DND-41 (cell line): Measurements from ENCODE around the gene NEUROD4.

Source experiments
- ATAC-seq: fragments of 200-7000 bp; cut with Tn5 transposase; 3 replicates; pipeline ENCODE4 v1.9.1; 2021; ENCODE audit warnings: low read depth; ENCODE audit not compliant: insufficient read depth
- DNase-seq: peaks from one replicate; pipeline ENCODE4 v3.0.0-alpha.2; 2020
- H2AFZ ChIP-seq: 2 replicates; pipeline ENCODE4 v1.6.0; 2012; ENCODE audit warnings: low read depth, low read length
- H3K27ac ChIP-seq: 2 replicates; pipeline ENCODE4 v1.5.1; 2012; ENCODE audit warnings: low read length, inconsistent platforms
- H3K27me3 ChIP-seq: fragments of 200-600 bp; sonication (generic); 2 replicates; pipeline ENCODE4 v1.6.0; 2012; ENCODE audit warnings: low read length, mild to moderate bottlenecking, inconsistent platforms; ENCODE audit not compliant: insufficient read depth, poor library complexity
- H3K36me3 ChIP-seq: 2 replicates; pipeline ENCODE4 v1.5.1; 2012; ENCODE audit warnings: low read length, inconsistent platforms; ENCODE audit not compliant: insufficient read depth
- H3K4me1 ChIP-seq: 2 replicates; pipeline ENCODE4 v1.5.1; 2012; ENCODE audit warnings: mild to moderate bottlenecking, low read length; ENCODE audit not compliant: insufficient read depth
- H3K4me2 ChIP-seq: 2 replicates; pipeline ENCODE4 v1.6.0; 2012; ENCODE audit warnings: mild to moderate bottlenecking, moderate library complexity, low read length, inconsistent platforms; ENCODE audit not compliant: insufficient read depth
- H3K4me3 ChIP-seq, 2 experiments: fragments of 200-600 bp in 1 of 2; shearing (Covaris generic) in 1 of 2; 2 replicates each; pipeline ENCODE4 v1.5.1; 2012 to 2016; ENCODE audit warnings: inconsistent platforms in 2 of 2, low read length in 2 of 2, mild to moderate bottlenecking in 2 of 2, low read depth in 1 of 2, moderate library complexity in 1 of 2
- H3K79me2 ChIP-seq: 2 replicates; pipeline ENCODE4 v1.6.0; 2012; ENCODE audit warnings: low read length, inconsistent platforms; ENCODE audit not compliant: insufficient read depth
- H3K9ac ChIP-seq: 2 replicates; pipeline ENCODE4 v1.6.0; 2012; ENCODE audit warnings: low read depth, mild to moderate bottlenecking, inconsistent platforms, low read length, moderate library complexity
- H3K9me3 ChIP-seq: 2 replicates; pipeline ENCODE4 v1.5.1; 2012; ENCODE audit warnings: low read length, moderate library complexity, mild to moderate bottlenecking, inconsistent platforms; ENCODE audit not compliant: insufficient read depth, severe bottlenecking
- H4K20me1 ChIP-seq: 2 replicates; pipeline ENCODE4 v1.6.0; 2012; ENCODE audit warnings: low read length; ENCODE audit not compliant: insufficient read depth
- EZH2 ChIP-seq: IDR thresholded peaks from 3 replicates; pipeline ENCODE4 v1.6.1; 2012; ENCODE audit warnings: borderline replicate concordance, low read depth, mild to moderate bottlenecking, moderate library complexity, low read length, inconsistent platforms; ENCODE audit not compliant: severe bottlenecking
- TF ChIP-seq, protein P1 (sequence below): IDR thresholded peaks from 2 replicates; pipeline ENCODE4 v1.5.1; 2012; ENCODE audit warnings: borderline replicate concordance, low read length, moderate library complexity, mild to moderate bottlenecking; ENCODE audit not compliant: poor library complexity, severe bottlenecking; ENCODE audit errors: extremely low read depth

Gene NEUROD4

DNA sequence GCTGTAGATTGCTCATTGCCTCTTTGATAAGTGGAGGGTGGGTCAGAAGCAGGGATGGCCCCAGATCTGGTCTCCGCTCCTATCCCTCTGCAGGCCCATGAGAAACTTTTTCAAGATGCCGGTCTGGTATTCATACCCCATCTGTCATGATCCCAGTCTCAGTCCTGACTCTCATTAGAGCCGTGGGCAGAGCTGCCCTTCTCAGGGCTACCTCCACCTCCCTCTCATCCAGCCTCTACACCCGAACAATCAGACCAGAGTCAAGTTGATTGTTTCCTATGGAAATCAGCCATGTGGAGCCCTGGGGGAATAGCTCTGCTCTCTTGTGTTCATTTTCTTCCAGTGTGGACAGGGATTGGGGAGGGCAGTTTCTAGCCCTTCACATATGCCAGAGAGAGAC is 45.8 kb downstream of the NEUROD4 start:
- Histone ChIP-seq H2AFZ (no peak overlapping the region), H4K20me1 (no peaks in the 10 kb centered on the region), H3K36me3 (no peaks in the 10 kb centered on the region), H3K9ac (no peak overlapping the region), H3K9me3 (no peaks in the 10 kb centered on the region), H3K4me1 (no peaks in the 10 kb centered on the region), H3K4me3 (no peak overlapping the region), H3K27ac (no peak overlapping the region), H3K79me2 (no peaks in the 10 kb centered on the region), H3K4me2 (no peak overlapping the region), H3K27me3 (peaks cover 43% of the 10 kb centered on the region)
- DNase-seq (no peak), ATAC-seq (no peak)
- TF ChIP-seq, protein P1, sequence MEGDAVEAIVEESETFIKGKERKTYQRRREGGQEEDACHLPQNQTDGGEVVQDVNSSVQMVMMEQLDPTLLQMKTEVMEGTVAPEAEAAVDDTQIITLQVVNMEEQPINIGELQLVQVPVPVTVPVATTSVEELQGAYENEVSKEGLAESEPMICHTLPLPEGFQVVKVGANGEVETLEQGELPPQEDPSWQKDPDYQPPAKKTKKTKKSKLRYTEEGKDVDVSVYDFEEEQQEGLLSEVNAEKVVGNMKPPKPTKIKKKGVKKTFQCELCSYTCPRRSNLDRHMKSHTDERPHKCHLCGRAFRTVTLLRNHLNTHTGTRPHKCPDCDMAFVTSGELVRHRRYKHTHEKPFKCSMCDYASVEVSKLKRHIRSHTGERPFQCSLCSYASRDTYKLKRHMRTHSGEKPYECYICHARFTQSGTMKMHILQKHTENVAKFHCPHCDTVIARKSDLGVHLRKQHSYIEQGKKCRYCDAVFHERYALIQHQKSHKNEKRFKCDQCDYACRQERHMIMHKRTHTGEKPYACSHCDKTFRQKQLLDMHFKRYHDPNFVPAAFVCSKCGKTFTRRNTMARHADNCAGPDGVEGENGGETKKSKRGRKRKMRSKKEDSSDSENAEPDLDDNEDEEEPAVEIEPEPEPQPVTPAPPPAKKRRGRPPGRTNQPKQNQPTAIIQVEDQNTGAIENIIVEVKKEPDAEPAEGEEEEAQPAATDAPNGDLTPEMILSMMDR = no peak
- no peak for TF ChIP-seq EZH2

DNA sequence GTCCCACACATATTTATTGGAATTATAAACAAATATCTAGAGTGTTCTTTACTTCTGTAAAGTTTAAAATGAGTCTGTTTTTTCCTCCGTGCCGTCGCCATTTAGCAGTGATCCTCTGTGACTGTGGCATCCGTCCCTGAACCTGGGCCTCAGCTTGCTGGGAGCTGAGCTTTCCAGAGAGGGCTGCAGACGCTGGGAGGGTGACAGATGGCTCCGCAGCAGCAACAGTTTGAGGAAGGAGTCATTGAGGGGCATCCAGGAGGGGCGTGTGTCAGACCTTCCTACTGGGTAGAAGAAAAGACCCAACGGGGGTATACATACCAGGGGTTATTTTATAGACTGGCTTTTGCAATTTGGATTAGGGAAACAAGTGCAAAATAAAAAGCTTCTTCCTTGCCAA is 47.9 kb downstream of the NEUROD4 start:
- Histone ChIP-seq H3K79me2 (no peaks in the 10 kb centered on the region), H3K36me3 (no peaks in the 10 kb centered on the region), H3K4me1 (no peaks in the 10 kb centered on the region), H2AFZ (no peak overlapping the region), H3K4me3 (no peak overlapping the region), H3K9ac (no peak overlapping the region), H3K27ac (no peak overlapping the region), H4K20me1 (no peaks in the 10 kb centered on the region), H3K4me2 (no peak overlapping the region), H3K9me3 (no peaks in the 10 kb centered on the region), H3K27me3 (peaks cover 36% of the 10 kb centered on the region)
- no peak for ATAC-seq
- no peak for DNase-seq
- TF ChIP-seq EZH2 = no peak
- TF ChIP-seq, protein P1 = no peak

DNA sequence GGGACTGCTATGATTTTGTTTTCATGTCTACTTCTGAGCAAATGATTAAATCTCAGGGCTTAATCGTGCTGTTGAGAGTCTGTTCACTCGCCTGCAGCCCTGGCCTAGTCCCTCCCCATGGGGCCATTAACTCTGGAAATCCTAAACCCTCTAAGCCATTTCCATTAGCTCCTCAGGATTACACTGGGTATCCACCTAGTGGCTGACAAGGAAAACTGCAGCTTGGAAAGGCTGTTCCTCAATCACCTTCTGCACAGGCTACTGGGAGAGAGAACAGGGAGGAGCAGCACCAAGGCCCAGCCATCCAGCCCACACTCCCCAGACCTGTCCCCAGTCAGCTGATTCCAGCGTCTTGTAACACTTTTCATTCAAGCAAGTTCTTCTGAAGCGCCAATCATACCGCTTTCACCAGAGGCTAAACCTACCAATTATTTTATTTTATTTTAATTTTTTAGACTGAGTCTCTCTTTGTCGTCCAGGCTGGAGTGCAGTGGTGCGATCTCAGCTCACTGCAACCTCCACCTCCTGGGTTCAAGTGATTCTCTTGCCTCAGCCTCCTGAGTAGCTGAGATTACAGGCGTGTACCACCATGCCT is 48.7 kb downstream of the NEUROD4 start:
- H3K36me3 ChIP-seq = no peaks in the 10 kb centered on the region
- ATAC-seq (peak; percentile 77), DNase-seq (peak; percentile 42)
- no peaks in the 10 kb centered on the region for H3K4me1 ChIP-seq
- no peaks in the 10 kb centered on the region for H3K9me3 ChIP-seq
- H3K27ac ChIP-seq = no peak overlapping the region
- no peak overlapping the region for H2AFZ ChIP-seq
- H3K4me3 ChIP-seq = no peak overlapping the region
- TF ChIP-seq, protein P1 = peak; percentile 87
- no peak for TF ChIP-seq EZH2
- H3K79me2 ChIP-seq = no peaks in the 10 kb centered on the region
- peaks cover 28% of the 10 kb centered on the region for H3K27me3 ChIP-seq
- no peak overlapping the region for H3K4me2 ChIP-seq
- H3K9ac ChIP-seq = no peak overlapping the region
- H4K20me1 ChIP-seq = no peaks in the 10 kb centered on the region

DNA sequence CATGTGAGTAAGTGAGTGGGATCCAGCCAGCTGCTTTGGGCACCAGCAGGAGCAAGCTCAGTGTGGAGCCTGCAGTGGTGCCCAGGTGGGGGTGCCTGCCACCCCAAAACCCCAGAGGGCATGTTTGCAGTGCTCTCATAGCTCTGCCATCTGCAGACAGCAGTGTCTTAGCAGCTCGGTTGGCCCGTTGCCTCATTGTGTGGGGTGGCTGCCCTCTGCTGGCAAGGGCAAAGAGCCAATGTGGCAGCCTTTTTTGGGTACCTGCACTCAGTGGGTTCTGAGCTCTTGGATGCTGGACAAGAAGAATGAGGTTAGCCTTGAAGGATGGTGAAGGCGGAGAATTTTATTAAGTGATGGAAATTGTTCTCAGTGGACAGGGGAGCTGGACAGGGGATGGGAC is 52.3 kb downstream of the NEUROD4 start:
- H2AFZ ChIP-seq = no peak overlapping the region
- no peak overlapping the region for H3K9ac ChIP-seq
- peak; percentile 73 for DNase-seq
- H3K79me2 ChIP-seq = no peaks in the 10 kb centered on the region
- H4K20me1 ChIP-seq = no peaks in the 10 kb centered on the region
- H3K9me3 ChIP-seq = no peaks in the 10 kb centered on the region
- no peaks in the 10 kb centered on the region for H3K4me1 ChIP-seq
- H3K27ac ChIP-seq = no peak overlapping the region
- H3K4me3 ChIP-seq = no peak overlapping the region
- H3K4me2 ChIP-seq = no peak overlapping the region
- no peaks in the 10 kb centered on the region for H3K36me3 ChIP-seq
- peaks cover 7% of the 10 kb centered on the region for H3K27me3 ChIP-seq
- peak; percentile 79 for ATAC-seq
- TF ChIP-seq, protein P1 = peak; percentile 86
- no peak for TF ChIP-seq EZH2
